ENCODE measurements around the gene PHF21B.

Gene PHF21B

DNA sequence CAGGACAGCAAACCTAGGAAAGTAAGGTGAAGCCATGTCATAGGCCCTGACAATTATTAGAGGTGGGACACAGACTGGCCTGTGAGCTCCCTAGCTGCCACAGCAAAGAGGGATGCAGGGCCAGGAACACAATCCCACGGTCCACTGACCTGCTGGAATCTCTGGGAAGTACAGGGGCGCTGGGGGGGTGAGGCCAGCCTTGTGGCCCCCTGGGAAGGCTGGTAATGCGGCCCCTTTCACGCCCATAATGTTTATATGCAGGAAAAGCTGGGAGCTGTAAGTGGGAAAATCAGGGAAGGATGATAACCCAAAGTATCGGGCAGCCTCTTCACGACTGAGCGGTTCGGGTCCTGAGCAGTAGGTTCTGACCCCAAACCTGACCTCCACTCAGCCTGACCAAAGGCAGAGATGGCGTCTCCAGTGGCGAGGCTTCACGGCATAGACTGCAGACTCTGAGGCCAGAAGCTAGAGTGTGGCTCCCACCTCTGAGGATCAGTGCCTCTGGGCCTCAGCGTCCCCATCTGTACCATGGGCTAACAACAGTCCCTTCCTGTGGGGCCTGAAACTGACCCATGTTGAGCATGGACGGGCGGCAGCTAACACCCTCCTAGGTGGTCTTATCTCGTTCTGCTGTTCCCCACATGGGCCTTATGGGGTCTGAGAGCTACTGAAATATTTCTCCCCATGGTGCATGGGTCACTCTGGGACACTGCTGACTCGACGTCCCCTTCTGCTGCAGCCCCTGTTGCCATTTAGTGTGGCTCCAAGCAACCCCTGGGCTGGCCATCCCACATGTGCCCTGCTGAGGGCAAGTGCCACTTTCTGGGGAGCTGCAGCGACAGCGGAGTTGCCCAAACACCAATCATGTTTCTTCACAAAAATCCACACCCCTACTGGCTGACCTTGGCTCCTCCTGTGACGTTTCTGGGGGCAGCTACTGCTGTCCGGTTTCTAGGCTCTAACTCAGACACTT is 101.8 kb downstream of the PHF21B start:
- Histone ChIP-seq H3K4me1 (ENCODE audit: control insufficient read depth, insufficient read depth, low read depth, low read length) (no peaks in the 10 kb centered on the region), H2AFZ (ENCODE audit: low read depth, low read length) (no peak overlapping the region), H3K4me2 (ENCODE audit: low read length, poor library complexity, severe bottlenecking) (no peak overlapping the region), H3K27ac (ENCODE audit: low read length, poor library complexity, severe bottlenecking) (no peak overlapping the region), H3K9ac (ENCODE audit: low read length) (no peak overlapping the region), H3K14ac (ENCODE audit: low read length in 2 of 2) (no peak overlapping the region), H3K36me3 (ENCODE audit: control insufficient read depth in 1 of 2, insufficient read depth in 2 of 2, low read depth in 1 of 2, low read length in 2 of 2) (no peaks in the 10 kb centered on the region), H4K8ac (ENCODE audit: low read length) (no peak overlapping the region), H3K9me3 (ENCODE audit: control insufficient read depth, low read length) (no peaks in the 10 kb centered on the region), H2BK15ac (ENCODE audit: low read depth, poor library complexity, severe bottlenecking) (no peak overlapping the region), H2BK120ac (ENCODE audit: low read depth, low read length) (no peak overlapping the region), H3K4ac (ENCODE audit: low read depth in 1 of 2, low read length in 2 of 2) (no peak overlapping the region), H3K18ac (ENCODE audit: low read depth in 1 of 2, low read length in 2 of 2) (no peak overlapping the region), H2AK5ac (ENCODE audit: low read length, severe bottlenecking) (no peak overlapping the region), H2BK5ac (ENCODE audit: low read depth, low read length, poor library complexity, severe bottlenecking) (no peak overlapping the region), H2BK12ac (ENCODE audit: low read length in 2 of 2) (no peak overlapping the region), H4K91ac (ENCODE audit: low read length) (no peak overlapping the region), H3K79me1 (replicated peaks; ENCODE audit: low read length, poor library complexity, severe bottlenecking) (no peaks in the 10 kb centered on the region), H3K4me3 (ENCODE audit: insufficient read depth in 1 of 2, low read depth in 1 of 2, low read length in 2 of 2) (no peak overlapping the region), H3K27me3 (ENCODE audit: control insufficient read depth in 1 of 2, insufficient read depth in 1 of 2, low read length in 2 of 2) (peaks cover 0 to 19% of the 10 kb centered on the region in 2 experiments), H3K23ac (ENCODE audit: low read length in 2 of 2) (no peak overlapping the region)
- no peak for DNase-seq
- 83% methylated on average over 21 of the region's 21 CpGs for WGBS

DNA sequence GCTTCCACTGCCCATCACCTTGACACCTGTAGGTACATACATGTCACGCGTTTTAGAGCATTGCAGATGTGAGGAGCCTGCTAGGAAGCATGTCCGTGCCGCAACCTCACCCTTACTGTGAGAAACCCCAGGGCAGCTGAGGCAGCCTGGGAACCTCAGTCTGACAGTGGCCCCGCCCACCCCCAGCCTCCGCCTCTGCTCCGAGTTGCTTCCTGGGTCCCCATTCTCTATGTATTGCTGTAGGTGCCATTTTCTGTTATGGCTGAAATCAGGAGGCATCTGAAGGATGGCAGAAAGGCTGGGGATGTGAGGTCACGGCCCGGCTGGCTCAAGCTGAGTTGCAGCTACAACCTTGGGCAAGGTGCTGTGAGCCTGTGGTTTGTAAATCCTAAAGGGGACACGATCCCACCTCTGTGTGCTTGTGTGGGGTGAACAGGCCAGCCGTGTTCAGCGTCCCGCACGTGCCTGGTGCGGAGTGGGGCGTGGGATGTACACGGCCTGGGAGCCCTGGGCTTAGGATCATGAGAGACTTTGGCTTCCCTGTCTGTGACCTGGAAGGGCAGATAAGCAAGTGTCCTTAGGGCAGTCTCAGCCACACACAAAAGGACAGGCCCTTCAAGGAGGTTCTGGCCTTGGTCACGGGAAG is 102.7 kb downstream of the PHF21B start:
- Histone ChIP-seq H3K27me3 (ENCODE audit: control insufficient read depth in 1 of 2, insufficient read depth in 1 of 2, low read length in 2 of 2) (peaks cover 0 to 19% of the 10 kb centered on the region in 2 experiments), H3K4me1 (ENCODE audit: control insufficient read depth, insufficient read depth, low read depth, low read length) (no peaks in the 10 kb centered on the region), H2BK12ac (ENCODE audit: low read length in 2 of 2) (no peak overlapping the region), H2AFZ (ENCODE audit: low read depth, low read length) (no peak overlapping the region), H4K91ac (ENCODE audit: low read length) (no peak overlapping the region), H3K9me3 (ENCODE audit: control insufficient read depth, low read length) (peaks cover 7% of the 10 kb centered on the region), H3K27ac (ENCODE audit: low read length, poor library complexity, severe bottlenecking) (no peak overlapping the region), H2BK15ac (ENCODE audit: low read depth, poor library complexity, severe bottlenecking) (no peak overlapping the region), H3K36me3 (ENCODE audit: control insufficient read depth in 1 of 2, insufficient read depth in 2 of 2, low read depth in 1 of 2, low read length in 2 of 2) (no peaks in the 10 kb centered on the region), H2AK5ac (ENCODE audit: low read length, severe bottlenecking) (no peak overlapping the region), H3K9ac (ENCODE audit: low read length) (no peak overlapping the region), H4K8ac (ENCODE audit: low read length) (no peak overlapping the region), H3K4me2 (ENCODE audit: low read length, poor library complexity, severe bottlenecking) (no peak overlapping the region), H3K18ac (ENCODE audit: low read depth in 1 of 2, low read length in 2 of 2) (no peak overlapping the region), H3K4me3 (ENCODE audit: insufficient read depth in 1 of 2, low read depth in 1 of 2, low read length in 2 of 2) (no peak overlapping the region), H3K79me1 (replicated peaks; ENCODE audit: low read length, poor library complexity, severe bottlenecking) (no peaks in the 10 kb centered on the region), H3K23ac (ENCODE audit: low read length in 2 of 2) (no peak overlapping the region), H2BK5ac (ENCODE audit: low read depth, low read length, poor library complexity, severe bottlenecking) (no peak overlapping the region), H3K14ac (ENCODE audit: low read length in 2 of 2) (no peak overlapping the region), H3K4ac (ENCODE audit: low read depth in 1 of 2, low read length in 2 of 2) (no peak overlapping the region), H2BK120ac (ENCODE audit: low read depth, low read length) (no peak overlapping the region)
- WGBS = 94% methylated on average over 18 of the region's 18 CpGs
- no peak for DNase-seq

DNA sequence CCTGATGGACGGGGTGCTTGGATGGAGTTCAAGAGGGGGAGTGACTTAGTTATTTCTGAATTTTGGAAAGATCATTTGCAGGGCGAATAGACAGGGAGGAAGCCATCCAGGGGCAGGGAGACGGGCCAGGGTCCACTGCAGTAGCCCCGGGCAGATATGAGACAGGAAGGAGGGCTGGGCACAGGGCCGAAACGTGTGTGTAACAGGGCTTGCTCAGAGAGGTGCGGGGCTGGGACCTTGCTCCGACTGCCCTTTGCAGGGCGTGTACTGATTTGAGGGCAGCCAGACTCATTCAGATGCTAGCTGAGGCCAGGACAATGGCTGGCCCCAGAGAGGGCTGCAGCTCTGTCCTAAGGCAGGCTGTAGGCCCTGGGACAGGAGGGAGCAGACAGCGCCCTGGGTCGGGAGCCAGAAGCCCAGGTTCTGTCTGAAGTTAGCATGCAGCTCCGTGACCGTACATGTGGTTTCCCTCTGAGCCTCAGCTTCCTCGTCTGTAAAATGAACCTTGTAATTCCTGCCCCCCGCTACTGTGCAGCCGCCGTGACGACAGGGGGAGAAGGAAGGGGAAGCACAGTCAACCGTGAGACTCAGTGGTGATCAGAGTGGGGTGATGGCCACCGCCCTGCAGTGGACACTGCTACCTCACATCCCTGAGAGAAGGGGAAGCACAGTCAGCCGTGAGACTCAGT is 103.4 kb downstream of the PHF21B start:
- H3K23ac ChIP-seq (ENCODE audit: low read length in 2 of 2) = no peak overlapping the region
- no peak overlapping the region for H3K14ac ChIP-seq (ENCODE audit: low read length in 2 of 2)
- H3K4ac ChIP-seq (ENCODE audit: low read depth in 1 of 2, low read length in 2 of 2) = no peak overlapping the region
- no peaks in the 10 kb centered on the region for H3K36me3 ChIP-seq (ENCODE audit: control insufficient read depth in 1 of 2, insufficient read depth in 2 of 2, low read depth in 1 of 2, low read length in 2 of 2)
- H3K9ac ChIP-seq (ENCODE audit: low read length) = no peak overlapping the region
- H2BK15ac ChIP-seq (ENCODE audit: low read depth, poor library complexity, severe bottlenecking) = no peak overlapping the region
- no peaks in the 10 kb centered on the region for H3K4me1 ChIP-seq (ENCODE audit: control insufficient read depth, insufficient read depth, low read depth, low read length)
- H3K9me3 ChIP-seq (ENCODE audit: control insufficient read depth, low read length) = peaks cover 15% of the 10 kb centered on the region
- H2AFZ ChIP-seq (ENCODE audit: low read depth, low read length) = no peak overlapping the region
- 90% methylated on average over 21 of the region's 21 CpGs for WGBS
- H2BK12ac ChIP-seq (ENCODE audit: low read length in 2 of 2) = no peak overlapping the region
- H2BK120ac ChIP-seq (ENCODE audit: low read depth, low read length) = no peak overlapping the region
- no peak overlapping the region for H4K91ac ChIP-seq (ENCODE audit: low read length)
- H3K4me3 ChIP-seq (ENCODE audit: insufficient read depth in 1 of 2, low read depth in 1 of 2, low read length in 2 of 2) = no peak overlapping the region
- H4K8ac ChIP-seq (ENCODE audit: low read length) = no peak overlapping the region
- no peak overlapping the region for H2BK5ac ChIP-seq (ENCODE audit: low read depth, low read length, poor library complexity, severe bottlenecking)
- no peak overlapping the region for H3K18ac ChIP-seq (ENCODE audit: low read depth in 1 of 2, low read length in 2 of 2)
- no peak overlapping the region for H3K27ac ChIP-seq (ENCODE audit: low read length, poor library complexity, severe bottlenecking)
- no peak overlapping the region for H3K4me2 ChIP-seq (ENCODE audit: low read length, poor library complexity, severe bottlenecking)
- no peak overlapping the region for H2AK5ac ChIP-seq (ENCODE audit: low read length, severe bottlenecking)
- H3K79me1 ChIP-seq (replicated peaks; ENCODE audit: low read length, poor library complexity, severe bottlenecking) = no peaks in the 10 kb centered on the region
- H3K27me3 ChIP-seq (ENCODE audit: control insufficient read depth in 1 of 2, insufficient read depth in 1 of 2, low read length in 2 of 2) = peaks cover 0 to 19% of the 10 kb centered on the region in 2 experiments
- no peak for DNase-seq

Measured in mesenchymal stem cell (in vitro differentiated cells and primary cell).